Midbrain (tissue), 1 donor: ENCODE measurements around the gene NRG3.
A peak's percentile ranks its signal among the peaks of the same experiment; 100 is the strongest.

Source experiments
- DNase-seq: peaks from one replicate; lab custom pipeline; 2025; lab: John Stamatoyannopoulos, UW

Gene NRG3

DNA sequence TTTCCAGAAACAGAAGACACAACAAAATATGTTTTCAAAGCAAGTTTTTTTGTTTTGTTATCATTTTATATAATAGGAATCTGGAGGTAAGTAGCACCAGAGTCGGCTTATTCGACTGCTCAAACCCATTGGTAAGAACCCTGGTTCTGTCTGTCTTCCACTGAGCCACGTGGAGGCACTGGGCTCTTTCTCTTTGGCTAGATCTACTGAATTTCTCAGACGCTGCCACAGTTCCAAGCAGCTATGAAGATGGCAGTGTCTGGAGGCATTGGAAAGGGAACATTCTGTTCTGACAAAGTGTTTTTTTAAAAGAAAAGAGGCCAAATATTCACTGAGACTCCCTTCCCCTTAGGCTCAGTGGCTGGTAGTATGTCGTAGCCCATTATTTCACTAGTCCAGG is 338.8 kb downstream of the NRG3 start:
- DNase-seq, result peak; percentile 58

DNA sequence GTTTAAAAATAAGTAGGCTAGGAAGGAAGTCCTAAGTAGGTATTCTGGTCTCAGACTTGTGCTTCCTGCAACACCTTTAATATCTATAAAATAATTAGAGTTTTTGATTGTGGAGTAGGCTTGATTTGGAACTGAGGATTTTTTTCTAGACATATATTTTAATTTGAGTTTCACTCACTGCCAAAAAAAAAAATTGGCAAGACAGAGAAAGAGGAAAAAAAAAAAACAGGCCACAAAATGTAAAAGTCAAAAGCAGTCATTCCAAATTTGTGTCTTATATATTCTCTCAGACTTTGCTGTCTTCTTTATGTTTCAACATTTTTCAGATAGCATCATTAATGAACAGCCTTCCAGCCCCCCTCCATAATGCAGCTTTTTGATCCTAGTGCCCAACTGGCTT is 346.1 kb downstream of the NRG3 start:
- DNase-seq, result no peak

DNA sequence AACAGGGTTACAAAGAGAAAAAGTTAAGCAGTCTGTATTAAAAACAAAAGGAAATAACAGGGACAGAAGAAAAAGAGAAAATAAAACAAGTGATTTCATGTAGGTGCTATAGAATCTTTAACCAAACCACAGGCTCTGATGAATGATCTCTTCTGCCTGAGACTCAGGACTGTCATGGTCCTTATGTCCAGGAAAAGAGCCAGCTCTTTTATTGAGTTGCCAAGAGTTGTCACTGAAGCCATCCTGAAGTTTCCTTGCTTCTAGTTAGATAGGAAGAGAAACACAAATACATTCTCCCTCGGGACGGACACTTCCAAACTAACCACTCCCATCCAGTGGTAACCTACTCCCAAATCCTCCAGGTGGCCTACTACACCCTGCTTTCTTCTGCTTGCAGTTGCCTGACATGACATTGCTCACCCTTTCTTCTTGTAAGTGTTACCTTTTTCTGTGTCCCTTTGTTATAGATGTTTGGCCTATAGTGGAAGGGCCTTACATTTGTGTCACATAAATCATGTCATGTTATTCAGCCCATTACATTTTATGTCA is 346.7 kb downstream of the NRG3 start:
- DNase-seq, result no peak

GRCh38 chr10:82228701-82229100 is 353.7 kb downstream of the NRG3 start:
- DNase-seq, result no peak

DNA sequence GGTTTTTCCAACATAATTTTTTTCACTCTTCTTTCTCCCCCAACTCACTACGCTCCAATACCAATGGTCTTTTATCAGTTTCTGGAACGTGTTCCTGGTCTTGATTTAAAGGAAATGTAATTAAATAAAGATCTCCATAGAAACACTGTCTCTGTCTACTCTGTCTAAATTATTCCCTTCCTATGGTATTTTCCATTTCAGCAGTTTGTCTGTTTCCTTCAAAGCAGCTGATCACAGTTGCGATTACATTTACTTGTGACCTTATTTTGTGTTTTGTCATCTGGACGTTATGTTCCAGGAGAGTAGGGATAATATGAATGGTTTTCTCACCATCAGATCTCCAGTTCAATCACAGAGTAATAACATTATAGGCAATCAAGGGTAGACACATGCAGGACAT is 359.2 kb downstream of the NRG3 start:
- DNase-seq, result no peak

DNA sequence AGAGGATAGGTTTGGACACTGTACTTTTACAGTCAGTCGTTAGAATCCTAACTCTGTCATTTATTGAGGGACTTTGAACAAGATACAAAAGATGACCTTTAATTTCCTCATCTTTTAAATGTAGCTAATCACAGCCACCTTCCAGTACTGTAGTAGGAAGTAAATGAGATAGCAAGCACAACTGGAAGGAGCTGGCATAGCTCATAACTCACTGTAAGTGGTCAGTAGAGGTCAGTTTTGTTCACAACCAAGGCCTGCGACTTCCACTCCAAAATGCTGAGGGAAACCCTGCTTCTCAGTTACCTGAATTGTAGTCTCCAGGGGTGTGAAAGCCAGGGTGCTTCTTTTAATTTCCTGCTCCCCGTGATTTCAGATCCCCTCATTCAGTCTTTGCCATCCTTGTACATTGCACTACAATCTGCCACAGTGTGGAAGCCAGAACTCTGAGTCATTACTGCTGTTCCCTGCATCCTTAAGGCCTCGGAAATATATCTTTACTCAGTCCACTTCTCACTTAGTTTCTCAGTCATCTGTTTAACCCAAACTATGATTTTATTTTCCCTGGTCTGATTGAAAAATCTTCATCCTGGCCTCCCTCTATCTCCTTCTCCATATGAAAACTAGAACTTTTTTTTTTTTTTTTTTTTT is 361.2 kb downstream of the NRG3 start:
- DNase-seq, result no peak

DNA sequence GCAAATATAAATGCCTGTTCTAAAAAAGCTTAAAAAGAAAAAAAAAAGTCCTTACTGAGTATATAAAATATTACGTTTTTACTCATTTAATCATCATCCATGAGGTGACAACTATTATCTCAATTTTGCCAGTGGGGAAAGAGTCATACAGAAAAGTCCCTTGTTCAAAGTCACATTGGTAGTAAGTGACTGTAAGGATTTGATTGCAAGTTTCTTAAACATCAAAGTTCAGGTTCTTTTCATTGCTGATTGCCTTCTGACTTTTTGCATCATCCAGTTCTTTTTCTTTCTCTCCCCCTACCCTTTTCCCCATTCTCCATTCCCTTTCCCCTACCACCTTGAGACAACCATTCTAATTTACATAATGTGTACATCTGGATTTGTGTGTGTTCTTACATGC is 363.3 kb downstream of the NRG3 start:
- no peak for DNase-seq

DNA sequence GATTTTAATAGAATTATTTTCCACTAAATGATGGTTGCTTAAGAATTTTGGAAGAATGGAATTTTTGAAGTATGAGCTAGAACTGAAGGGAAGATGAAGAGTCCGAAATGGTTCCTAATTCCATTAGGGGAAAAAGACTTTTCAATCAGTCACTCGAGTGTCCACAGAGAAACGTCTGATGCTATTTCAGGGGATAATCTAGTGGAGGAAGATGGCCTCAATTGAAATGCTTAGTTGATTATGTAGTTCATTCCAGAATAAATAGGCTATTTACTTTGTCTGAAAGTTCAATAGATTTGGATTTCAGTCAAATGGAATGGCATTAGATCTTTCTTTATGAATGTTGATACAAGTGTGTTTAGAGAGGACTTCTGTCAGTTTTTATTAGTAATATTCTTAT is 365.4 kb downstream of the NRG3 start:
- no peak for DNase-seq

GRCh38 chr10:82242778-82243177 is 367.8 kb downstream of the NRG3 start:
- DNase-seq, result no peak

- no peak for DNase-seq
Observed at GRCh38 chr10:82245157-82245556, 370.2 kb downstream of the NRG3 start.

DNA sequence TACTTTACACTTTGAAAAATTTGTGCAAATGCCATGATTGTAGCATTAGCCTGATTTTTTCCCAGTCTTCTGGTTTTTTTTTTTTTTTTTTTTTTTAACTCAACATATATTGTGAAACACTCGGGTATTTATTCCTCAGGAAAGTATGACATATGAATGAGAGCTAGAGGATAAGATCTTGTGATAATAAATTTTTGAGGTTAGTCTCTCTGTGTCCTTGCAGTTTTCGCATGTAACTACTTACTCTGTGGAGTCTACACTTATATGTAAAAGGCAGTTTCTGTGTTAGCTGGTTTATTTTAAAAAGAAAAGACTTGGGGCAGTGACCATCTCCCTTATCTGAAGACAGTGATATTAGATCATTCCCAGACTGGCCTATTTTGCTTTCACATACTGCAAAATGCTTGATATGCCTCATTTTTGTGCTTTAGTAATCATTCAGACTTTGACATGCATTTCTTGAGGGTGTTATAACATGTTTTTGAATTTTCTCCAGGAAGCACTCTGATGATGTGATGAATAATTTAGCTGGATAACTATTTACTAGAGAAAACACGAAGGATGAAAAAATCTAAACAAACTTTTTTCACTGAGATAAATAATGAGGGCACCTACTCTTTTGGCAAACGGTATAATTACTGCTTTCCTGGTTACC is 371.0 kb downstream of the NRG3 start:
- DNase-seq, result no peak

- DNase-seq, result no peak
Observed at GRCh38 chr10:82249141-82249540, 374.1 kb downstream of the NRG3 start.

DNA sequence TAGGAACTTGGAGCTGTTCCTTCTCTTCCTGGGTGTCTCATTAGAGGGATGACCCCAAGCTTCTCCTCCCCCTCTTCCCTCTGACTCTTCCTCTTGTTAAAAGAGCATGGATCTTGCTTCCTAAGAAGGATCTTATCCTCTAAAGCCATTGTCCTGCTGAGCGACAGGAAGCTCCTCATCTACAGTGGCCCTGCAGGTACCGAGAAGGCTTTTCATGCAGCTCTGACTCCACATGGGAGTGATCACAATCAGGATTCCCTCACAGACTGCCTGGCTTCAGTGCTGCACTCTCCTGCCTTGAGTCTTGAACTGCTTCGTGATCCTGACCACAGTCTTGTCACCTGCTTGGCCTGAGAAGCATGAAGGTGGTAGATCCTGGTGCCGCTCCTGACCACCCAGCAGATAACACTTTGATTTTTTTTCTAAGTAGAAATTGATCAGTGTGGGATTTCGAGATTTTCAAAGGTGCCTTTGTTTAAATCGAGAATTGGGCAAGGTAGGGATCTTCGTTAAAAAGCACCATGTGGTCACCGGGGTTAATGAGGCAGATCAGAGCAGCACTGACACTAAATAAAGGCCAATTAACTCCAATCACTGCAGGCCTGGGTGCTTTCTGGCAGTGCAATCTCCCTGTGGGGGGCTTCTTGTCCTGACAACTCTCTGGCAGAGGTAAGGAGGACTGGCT is 376.4 kb downstream of the NRG3 start:
- no peak for DNase-seq

DNA sequence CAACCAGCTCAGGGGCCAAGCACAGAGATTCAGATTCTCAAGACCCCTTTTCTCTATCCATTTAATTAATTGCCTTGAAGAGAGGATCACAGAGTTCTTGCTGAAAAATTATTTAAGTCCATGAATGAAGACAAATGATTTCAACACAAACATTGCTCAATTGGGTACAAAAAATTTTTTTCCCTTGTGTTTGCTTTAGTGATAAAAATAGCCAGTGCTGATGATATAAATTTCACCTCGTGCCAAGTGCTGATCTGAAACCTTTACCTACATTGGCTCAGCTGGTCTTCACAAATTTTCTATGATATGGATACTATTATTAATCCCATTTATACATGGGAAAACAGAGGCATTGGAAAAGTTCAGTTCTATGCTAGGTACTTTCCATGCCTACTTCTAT is 377.1 kb downstream of the NRG3 start:
- no peak for DNase-seq

DNA sequence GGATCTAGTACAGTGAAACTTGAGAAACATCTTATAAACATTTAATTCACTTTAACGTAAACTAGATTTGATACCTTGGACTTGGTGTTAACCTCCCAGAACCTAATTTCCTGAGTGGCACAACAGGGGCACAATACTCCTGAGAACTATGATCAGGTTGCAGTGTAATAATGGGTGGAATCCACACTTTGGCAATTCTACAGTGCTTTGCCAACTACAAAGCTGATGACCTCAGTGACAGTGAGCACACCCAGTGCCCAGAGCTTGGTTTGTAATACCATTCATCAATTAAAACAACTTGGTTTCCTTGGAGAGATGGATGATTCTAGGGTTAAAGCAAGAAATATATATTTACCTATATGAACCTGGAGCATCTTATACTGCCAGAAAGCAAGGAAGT is 379.2 kb downstream of the NRG3 start:
- no peak for DNase-seq

DNA sequence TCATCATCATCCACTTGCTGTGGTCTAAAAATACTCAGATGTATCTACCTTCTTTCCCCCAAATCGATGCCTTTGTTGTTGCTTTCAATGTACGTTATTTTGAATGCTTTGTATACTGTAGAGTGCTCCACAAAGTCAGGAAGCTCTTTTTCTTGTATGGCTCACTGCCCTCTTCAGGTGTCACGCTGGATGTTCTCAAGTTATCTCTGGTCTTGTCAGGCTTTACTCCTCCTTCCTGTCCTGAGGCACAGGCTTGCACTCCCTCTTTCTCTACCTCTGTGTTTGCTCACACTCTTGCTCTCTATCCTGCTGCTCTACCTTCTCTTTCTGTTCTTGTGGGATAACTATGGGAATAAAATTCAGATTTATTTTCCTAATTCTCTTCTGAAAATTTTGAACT is 381.3 kb downstream of the NRG3 start:
- DNase-seq, result no peak

- DNase-seq, result no peak
Observed at GRCh38 chr10:82266438-82266837, 391.4 kb downstream of the NRG3 start.

DNA sequence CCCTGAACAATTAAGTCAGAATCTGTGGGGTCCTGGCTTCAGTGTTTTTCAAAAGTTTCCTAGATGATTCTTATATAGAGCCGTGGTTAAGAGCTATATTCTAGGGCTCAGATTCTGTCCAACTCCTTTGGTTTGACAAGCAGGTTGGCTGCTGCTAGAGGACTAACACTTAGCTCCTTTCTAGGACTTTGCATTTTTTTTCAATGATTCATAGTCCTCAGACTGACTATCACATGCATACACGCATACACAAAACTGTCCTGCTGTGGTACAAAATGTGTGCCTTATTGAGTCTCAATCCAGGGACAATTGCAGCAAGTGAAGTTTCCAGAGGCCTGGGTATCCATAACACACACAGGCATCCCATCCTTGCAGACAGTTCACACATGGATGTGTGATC is 392.0 kb downstream of the NRG3 start:
- no peak for DNase-seq

GRCh38 chr10:82267465-82267864 is 392.5 kb downstream of the NRG3 start:
- DNase-seq, result no peak

GRCh38 chr10:82267960-82268359 is 393.0 kb downstream of the NRG3 start:
- no peak for DNase-seq

GRCh38 chr10:82277591-82277990 is 402.6 kb downstream of the NRG3 start:
- DNase-seq, result no peak

DNA sequence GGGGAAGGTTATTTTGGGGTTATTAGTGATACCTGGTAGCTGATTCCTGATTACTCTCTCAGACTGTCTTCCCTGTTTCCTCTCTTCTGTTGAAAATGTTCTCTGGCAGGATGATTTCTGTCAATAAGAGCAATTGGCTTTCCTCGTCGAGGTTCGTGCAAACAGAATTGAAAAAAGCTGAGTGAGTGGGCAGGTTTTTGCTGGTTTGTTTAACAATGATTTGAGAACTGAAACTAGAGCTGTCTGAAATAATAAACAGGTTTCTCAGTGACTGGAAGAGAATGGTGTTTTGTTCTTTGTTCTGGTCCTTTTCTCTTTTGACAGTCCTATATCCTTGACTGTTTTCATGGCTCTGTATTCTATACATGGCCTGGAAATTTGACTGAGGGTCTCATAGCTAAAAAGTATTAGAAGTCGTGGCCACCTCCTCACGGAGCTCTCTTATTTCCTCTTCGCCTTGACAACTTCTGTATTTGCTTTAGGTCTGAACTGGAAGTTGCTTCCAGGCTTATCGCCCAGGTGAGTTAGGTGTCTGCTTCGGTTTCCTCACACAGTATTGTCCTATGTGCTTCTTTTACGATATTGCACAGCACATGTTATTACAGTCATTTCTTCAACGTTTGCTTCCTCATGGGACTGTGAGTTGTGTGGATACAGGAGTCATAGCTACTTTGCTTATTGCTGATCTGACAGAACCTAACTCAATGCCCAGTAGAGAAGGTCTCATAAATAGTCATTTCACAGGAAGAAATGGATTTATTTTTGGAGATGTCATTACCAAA is 403.6 kb downstream of the NRG3 start:
- no peak for DNase-seq
